Measurements from ENCODE around the gene TMEM201. TPM values are rescaled to one million over a fixed set of nuclear protein-coding genes. Genes with fewer than 3 reads are reported as not detected.

Gene TMEM201
- polyA plus RNA-seq, 3 donors: 14.3 to 21.4 (median 19.1) TPM

GRCh38 chr1:9595968-9596340, 7.2 kb downstream of the TMEM201 start:
- no peak for DNase-seq (ENCODE audit: extremely low read depth in 1 of 11, low read depth in 9 of 11, low spot score in 4 of 11)

- DNase-seq (ENCODE audit: extremely low read depth in 1 of 11, low read depth in 9 of 11, low spot score in 4 of 11): peak in 1 of 11 donors; percentile 13
Measured at GRCh38 chr1:9596415-9597123, 7.9 kb downstream of the TMEM201 start.

- no peak for DNase-seq (ENCODE audit: extremely low read depth in 1 of 11, low read depth in 9 of 11, low spot score in 4 of 11)
Measured at GRCh38 chr1:9597361-9598315, 8.9 kb downstream of the TMEM201 start.

GRCh38 chr1:9598316-9598700, 9.6 kb downstream of the TMEM201 start:
- no peak for DNase-seq (ENCODE audit: extremely low read depth in 1 of 11, low read depth in 9 of 11, low spot score in 4 of 11)

- DNase-seq (ENCODE audit: extremely low read depth in 1 of 11, low read depth in 9 of 11, low spot score in 4 of 11): no peak
Measured at GRCh38 chr1:9599741-9600140, 11.0 kb downstream of the TMEM201 start.

GRCh38 chr1:9600861-9601834, 12.4 kb downstream of the TMEM201 start:
- no peak for DNase-seq (ENCODE audit: extremely low read depth in 1 of 11, low read depth in 9 of 11, low spot score in 4 of 11)

GRCh38 chr1:9601942-9602793, 13.5 kb downstream of the TMEM201 start:
- DNase-seq (ENCODE audit: extremely low read depth in 1 of 11, low read depth in 9 of 11, low spot score in 4 of 11): no peak

- no peak for DNase-seq (ENCODE audit: extremely low read depth in 1 of 11, low read depth in 9 of 11, low spot score in 4 of 11)
Measured at GRCh38 chr1:9602794-9603167, 14.1 kb downstream of the TMEM201 start.

GRCh38 chr1:9603307-9603706, 14.6 kb downstream of the TMEM201 start:
- DNase-seq (ENCODE audit: extremely low read depth in 1 of 11, low read depth in 9 of 11, low spot score in 4 of 11): no peak

- no peak for DNase-seq (ENCODE audit: extremely low read depth in 1 of 11, low read depth in 9 of 11, low spot score in 4 of 11)
Measured at GRCh38 chr1:9603766-9604753, 15.3 kb downstream of the TMEM201 start.

GRCh38 chr1:9604836-9605235, 16.1 kb downstream of the TMEM201 start:
- DNase-seq (ENCODE audit: extremely low read depth in 1 of 11, low read depth in 9 of 11, low spot score in 4 of 11): no peak

GRCh38 chr1:9605946-9606455, 17.3 kb downstream of the TMEM201 start:
- DNase-seq (ENCODE audit: extremely low read depth in 1 of 11, low read depth in 9 of 11, low spot score in 4 of 11): no peak

GRCh38 chr1:9606458-9606857, 17.7 kb downstream of the TMEM201 start:
- no peak for DNase-seq (ENCODE audit: extremely low read depth in 1 of 11, low read depth in 9 of 11, low spot score in 4 of 11)

GRCh38 chr1:9606948-9607347, 18.2 kb downstream of the TMEM201 start:
- DNase-seq (ENCODE audit: extremely low read depth in 1 of 11, low read depth in 9 of 11, low spot score in 4 of 11): no peak

- no peak for DNase-seq (ENCODE audit: extremely low read depth in 1 of 11, low read depth in 9 of 11, low spot score in 4 of 11)
Measured at GRCh38 chr1:9607352-9607751, 18.6 kb downstream of the TMEM201 start.

GRCh38 chr1:9609998-9610397, 21.3 kb downstream of the TMEM201 start:
- DNase-seq (ENCODE audit: extremely low read depth in 1 of 11, low read depth in 9 of 11, low spot score in 4 of 11): no peak

GRCh38 chr1:9610548-9610947, 21.8 kb downstream of the TMEM201 start:
- DNase-seq (ENCODE audit: extremely low read depth in 1 of 11, low read depth in 9 of 11, low spot score in 4 of 11): no peak
